CD4-positive, alpha-beta T cell treated with Interleukin-2 at 100 ng/mL for 4 hours (primary cell): ENCODE data around the gene SLC17A4.
"Not testable (repeated sequence)": the region's sequence is repeated elsewhere in the genome, so short reads cannot be mapped to it uniquely, and the experiment has no call there.

Experiments
- DNase-seq: peaks from one replicate; pipeline ENCODE4 v3.0.0-alpha.2; 2020; ENCODE audit warnings: low spot score

SLC17A4 gene, protein sequence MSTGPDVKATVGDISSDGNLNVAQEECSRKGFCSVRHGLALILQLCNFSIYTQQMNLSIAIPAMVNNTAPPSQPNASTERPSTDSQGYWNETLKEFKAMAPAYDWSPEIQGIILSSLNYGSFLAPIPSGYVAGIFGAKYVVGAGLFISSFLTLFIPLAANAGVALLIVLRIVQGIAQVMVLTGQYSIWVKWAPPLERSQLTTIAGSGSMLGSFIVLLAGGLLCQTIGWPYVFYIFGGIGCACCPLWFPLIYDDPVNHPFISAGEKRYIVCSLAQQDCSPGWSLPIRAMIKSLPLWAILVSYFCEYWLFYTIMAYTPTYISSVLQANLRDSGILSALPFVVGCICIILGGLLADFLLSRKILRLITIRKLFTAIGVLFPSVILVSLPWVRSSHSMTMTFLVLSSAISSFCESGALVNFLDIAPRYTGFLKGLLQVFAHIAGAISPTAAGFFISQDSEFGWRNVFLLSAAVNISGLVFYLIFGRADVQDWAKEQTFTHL

DNA sequence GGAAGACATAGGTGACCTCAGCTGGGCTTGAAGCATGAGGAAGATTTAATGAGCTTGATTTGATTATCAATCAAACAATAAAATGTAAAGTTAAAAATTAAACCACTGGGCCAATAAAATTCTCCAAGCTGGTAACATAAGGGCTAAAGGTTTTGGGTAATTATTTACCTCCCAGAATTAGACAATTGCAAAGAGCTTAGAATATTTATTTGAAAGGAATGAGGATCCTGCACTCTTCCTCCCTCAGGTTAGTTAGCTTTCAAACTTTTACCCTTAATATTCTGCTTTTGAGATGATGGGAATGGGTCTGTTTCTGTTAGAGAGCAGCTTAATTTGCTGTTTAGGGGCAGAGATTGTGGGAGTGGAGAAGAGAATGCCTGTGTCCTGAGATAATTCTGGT is at the start of gene SLC17A4:
Gene SLC17A4, plus strand, starts transcription at position 208 of the 400 bp plus-strand sequence. CDS start 7,221 bp downstream, outside the sequence.
- DNase-seq, result no peak

DNA sequence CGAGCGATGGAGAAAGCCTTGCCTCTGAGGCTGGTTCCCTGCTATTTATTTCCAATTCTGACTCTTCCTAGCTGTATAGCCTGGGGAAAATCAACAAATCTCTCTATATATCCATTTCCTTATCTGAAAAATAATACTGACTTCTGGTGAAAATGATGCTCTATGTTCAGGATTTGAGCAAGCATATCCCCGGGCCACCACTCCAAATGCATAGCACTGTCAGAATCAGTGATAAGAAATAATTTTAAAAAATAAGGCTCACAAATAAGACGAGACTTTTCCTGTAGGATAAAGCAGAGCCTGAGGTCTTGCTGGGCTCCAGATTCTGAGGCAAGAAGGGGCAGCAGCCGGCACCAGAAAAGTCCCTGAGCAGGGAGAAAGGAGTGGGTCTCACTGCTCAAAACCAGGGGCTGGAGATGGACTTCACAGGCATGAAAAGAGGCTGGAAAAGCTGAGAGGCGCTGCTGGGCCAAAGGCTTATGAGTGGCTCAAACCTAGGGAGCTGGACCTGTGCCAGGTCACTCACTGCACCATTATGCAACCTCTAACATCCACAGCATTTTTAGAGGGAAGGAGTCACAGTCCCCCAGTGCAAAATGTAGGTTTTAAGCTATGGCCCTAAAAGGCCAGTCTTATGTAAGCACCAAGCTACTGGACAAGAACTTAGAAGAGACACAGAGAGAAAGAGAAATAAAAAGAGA is 48.1 kb upstream of the SLC17A4 start:
- no peak for DNase-seq

DNA sequence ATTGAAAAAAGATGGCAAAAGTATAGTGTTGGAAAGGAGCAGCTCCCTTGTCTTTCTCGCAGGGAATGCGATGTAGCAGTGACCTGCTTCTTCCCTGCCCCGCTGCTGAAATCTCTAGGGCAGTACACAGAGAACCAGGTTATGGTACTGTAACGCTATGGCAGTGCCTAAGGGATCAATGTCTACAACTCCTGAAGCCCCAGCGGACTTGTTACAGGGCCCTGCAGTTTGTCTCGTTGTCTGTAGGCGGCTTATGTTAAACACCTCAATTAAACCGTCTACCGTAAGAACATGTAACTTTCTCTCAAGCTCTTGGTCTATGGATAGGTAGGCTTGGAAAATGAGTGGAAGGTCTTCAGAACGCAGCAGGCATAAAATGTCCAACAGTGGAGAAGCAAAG is 44.8 kb upstream of the SLC17A4 start:
- no peak for DNase-seq

DNA sequence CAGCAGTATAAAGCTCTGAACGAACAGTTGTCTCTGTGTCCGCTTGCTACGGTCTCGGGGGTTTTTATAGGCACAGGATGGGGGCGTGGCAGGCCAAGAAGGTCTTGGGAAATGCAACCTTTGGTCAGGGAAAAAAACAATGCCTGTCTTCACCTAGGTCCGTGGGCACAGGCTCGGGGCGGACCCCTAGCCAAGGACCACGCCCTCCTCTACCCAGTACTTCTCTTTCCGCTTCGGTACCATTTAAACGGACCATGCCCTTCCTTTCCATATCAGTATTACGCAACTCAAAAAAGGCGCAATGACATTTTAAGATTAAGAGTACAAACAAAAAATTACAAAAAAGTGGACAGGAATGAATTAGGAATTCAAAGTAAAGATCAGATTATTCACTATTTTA is 44.3 kb upstream of the SLC17A4 start:
- no peak for DNase-seq

DNA sequence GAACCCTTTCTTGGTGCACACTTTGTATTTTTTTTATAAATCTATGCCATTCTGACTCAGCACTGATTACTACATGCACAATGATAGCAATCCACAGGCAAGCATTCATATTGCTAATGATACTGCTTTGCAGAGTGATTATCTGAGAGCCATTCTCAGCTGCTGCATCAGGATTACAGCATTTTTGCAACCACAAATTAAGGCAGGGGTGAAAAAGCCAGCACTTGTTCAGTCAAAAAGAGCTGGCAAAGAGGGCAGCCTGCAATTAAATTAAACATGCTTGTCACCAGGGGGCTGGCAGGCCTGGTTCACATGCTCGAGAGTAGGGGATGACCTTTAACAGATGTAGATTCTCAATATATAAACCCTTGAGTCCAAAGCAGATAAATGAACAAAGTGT is 40.7 kb upstream of the SLC17A4 start:
- DNase-seq, result no peak

DNA sequence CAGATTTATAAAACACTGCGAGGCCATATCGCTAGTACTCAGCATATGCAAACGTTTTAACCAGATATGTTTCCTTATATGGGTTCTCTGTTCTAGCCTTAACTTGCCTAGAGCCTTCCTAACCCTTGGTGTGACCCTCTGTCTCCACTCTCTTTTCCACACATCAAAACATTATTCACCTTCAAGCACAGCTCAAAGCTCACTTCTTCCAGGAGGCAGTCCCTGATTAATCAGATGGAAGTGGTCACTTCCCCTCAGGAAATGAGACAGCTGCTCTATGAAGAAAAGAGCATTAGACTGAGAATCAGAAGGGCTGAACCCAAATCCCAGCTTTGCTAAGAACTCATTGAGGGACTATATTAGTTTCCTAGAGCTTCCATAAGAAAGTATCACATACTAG is 39.8 kb upstream of the SLC17A4 start:
- DNase-seq, result no peak

DNA sequence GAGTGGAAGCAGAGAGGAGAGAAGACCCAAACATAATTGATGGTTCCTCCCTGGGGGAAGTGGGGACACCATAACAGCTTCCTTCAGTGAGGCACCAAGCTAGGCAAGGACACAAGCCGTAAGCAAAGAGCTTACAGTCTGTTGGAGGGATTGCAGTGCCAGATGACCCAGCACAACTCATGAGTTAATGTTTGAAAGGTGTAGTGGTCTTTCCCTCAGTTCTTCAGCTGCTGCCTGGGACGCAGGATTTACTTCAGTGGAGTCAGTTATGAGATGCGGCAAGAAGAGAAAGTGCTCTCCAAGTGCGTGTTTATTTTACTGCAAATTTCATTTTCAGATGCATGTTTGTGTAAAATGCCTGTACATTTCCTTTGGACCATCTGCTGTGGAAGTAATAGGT is 38.7 kb upstream of the SLC17A4 start:
- DNase-seq, result no peak

DNA sequence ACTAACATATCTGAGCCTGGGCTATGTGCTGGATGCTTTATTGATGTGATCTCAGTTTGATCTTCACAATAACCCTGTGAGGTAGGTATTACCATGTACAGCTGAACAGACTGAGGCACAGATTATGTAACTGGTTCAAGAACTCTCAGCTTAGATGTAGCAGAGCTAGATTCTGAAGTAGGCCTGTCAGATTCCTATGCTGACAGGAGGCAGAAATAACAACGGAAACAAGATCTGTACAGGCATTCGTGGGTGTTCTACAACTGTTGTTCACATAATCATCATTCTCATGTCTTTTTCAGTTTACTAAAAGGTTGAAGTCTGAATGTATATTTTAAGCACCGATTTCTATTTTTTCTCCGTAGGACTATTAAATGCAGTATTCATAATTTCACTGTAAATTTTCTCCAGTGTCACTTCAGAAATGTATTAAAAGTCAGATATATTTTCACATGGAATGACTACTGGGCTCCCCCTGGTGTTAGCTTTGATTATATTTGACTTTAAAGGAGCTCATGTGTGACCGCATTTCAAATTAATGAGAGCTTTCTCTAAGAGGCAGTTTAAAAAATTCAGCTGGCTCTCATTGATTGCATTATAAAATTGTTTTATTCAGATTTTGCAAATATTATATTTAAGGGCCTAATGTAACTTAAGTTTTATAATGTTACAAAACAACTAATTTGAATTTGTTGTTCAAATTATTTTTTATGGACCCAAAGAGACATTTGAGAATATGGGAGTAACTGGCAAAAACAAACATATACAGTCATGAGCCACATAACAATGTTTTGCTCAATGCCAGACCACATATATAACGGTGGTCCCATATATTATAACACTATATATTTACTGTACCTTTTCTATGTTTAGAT is 36.4 kb upstream of the SLC17A4 start:
- peak; percentile 20 for DNase-seq

DNA sequence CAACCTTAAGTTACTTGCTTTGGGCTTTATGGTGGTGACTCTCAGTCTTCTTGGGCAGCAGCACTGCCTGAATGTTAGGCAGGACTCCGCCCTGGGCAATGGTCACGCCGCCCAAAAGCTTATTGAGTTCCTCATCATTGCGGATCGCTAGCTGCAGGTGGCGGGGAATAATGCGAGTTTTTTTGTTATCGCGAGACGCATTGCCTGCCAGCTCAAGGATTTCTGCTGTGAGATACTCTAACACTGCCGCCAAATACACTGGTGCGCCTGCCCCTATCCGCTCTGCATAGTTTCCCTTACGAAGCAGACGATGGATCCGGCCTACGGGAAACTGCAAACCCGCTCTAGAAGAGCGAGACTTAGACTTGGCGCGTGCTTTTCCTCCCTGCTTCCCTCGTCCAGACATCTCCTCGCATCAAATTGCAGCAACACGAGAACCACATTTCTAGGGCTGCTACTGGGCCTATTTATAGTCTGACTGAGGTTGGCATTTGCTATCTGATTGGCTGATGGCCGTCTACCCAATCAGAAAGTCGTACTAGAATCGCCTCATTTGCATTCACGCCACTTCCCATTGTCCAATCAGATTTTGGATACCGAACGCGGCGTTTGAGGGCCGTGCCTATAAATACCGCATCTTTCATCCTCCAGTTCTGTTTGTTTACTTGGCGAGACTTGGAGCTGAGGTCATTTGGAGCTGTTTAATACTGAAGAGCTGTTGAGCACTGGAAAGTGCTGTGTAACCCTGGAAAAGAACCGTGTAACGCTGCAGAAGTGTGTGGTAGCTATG is 28.2 kb upstream of the SLC17A4 start:
- no peak for DNase-seq

DNA sequence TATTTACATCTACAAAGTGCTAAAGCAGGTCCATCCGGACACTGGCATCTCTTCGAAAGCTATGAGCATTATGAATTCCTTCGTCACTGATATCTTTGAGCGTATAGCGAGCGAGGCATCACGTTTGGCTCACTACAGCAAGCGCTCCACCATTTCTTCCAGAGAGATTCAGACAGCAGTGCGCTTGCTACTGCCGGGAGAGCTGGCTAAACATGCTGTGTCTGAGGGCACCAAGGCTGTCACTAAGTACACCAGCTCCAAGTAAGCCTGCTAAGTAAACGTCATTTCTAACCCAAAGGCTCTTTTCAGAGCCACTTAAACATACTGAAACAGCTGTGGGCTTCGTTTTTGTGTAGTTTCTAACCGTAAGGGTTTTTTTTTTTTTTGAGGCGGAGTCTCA is 27.5 kb upstream of the SLC17A4 start:
- no peak for DNase-seq

DNA sequence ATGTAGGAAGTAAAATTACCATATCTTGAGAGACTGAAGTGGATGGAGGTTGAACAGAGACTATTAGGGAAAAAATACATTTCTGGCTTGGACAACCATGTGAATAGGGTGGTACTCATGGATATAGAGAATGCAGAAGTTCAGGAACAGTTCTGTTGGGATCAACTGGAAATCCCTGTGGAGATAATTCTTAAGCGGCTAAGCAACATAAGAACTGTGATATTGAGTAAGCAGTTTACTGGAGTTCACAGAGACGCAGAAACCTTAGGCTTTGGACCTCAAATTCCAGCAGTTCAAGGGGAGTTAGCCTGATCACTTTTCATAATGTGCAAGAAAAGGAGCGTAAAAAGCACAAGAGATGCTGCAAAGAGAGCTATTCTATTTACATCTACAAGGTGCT is 23.6 kb upstream of the SLC17A4 start:
- DNase-seq, result no peak

DNA sequence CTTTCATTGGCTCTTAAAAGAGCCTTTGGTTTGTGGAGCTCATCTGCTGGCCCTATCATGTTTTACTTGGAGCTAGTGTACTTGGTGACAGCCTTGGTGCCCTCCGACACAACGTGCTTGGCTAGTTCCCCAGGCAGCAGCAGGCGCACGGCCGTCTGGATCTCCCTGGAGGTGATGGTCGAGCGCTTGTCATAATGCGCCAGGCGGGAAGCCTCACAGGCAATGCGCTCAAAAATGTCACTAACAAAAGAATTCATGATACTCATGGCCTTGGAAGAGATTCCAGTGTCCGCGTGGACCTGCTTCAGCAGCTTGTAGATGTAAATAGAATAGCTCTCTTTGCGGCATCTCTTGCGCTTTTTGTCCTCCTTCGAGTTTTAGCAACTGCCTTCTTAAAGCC is 22.8 kb upstream of the SLC17A4 start:
- no peak for DNase-seq

DNA sequence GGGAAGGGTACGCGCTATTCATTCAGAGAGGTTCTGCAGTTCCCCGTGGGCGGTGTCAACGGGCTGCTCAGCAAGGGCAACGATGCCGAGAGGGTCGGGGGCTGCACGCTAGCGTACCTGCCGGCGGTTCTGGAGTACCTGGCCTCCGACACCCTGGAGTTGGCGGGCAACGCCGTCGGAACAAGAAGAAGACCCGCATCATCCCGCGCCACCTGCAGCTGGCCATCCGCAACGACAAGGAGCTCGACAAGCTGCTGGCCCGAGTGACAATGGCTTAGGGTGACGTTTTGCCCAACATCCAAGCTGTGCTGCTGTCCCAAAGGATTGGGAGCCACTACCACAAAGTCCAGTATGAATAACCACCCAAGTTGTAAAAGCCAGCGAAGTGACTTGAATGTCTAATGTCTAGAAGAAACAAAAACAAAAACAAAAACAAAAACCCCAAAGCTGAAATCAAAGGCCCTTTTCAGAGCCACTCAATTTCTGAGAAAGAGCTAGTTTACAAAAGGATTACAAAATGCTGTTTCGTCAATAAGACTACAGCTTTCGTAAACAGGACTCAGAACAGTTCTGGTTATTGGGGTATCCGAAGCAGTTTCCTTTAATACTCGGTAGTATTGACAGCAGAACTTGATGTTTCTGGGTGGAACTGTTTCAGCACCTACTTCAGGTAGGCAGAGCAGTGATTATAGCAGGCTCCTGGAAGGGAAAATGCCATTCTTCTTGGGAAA is 21.9 kb upstream of the SLC17A4 start:
- no peak for DNase-seq

DNA sequence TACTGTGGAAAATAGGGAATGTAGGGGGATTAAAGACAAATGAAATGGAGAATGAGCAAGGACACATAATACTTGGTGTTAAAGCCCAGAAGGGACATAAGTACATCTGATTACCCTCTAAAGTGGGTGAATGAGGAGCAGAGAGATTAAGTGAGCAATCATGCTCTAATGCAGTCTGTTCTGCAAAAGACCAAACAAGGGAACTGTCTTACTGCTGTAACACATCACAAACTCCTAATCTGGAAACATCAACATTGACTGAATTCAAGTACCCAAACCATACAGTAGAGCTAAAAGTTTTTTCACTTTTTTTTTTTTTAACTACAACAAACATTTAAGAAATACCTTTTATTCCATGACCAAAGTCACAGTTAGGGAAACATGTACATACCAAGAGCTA is 19.3 kb upstream of the SLC17A4 start:
- DNase-seq, result no peak

DNA sequence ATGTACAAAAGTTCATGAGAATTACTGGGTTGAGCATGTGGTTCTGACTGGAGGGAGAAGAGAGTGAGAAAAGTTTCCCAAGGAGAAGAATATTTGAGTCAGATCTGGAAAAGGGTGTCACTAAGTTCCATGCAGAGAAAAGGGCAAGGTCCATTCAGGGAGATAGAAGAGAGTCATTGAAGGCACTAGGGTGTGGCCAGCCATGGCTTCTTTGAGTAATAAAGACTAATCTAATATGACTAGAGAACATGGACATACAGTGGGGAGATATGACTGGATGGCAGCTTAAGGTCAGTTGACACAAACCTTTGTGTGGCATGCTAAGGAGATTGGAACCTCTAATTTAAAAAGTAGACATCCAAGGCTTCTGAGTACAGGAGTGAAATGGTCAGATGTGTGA is 10.7 kb upstream of the SLC17A4 start:
- no peak for DNase-seq

DNA sequence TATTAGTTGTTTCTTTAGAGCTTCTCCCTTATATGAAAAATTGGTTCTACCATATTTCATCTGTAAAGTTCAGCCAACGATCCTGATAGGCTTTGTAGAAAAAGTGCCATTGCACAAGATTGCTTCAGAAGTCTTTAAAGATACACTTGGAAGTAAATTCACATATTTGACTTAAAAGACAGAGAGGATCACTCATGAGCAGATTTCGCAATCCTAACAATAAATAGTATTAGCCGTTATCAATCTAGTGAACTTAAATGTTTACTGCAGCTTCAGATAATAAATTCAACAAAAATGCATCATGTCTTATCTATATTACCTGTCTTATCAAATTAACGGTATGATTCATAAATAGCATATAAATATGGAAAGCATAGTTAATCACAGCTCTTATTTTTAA is 8.7 kb upstream of the SLC17A4 start:
- no peak for DNase-seq

DNA sequence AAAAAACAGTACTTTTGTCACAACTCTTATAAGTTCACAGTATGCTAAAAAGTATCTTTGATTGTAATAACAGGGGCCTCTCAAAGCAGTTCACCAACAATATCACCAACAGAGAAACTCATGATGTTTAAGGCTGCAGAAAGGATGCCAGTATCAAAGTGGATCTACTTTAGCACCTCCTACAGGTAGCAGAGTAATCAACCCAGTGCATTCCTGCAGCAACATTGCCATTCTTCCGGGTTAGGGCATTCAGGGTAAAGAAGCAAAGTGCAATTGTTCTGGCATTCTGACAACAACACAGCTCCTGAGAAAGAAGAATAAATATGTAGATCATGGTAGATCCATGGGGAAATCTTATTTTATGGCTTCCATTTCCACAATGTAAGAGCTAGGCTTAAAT is 7.6 kb upstream of the SLC17A4 start:
- DNase-seq, result no peak

DNA sequence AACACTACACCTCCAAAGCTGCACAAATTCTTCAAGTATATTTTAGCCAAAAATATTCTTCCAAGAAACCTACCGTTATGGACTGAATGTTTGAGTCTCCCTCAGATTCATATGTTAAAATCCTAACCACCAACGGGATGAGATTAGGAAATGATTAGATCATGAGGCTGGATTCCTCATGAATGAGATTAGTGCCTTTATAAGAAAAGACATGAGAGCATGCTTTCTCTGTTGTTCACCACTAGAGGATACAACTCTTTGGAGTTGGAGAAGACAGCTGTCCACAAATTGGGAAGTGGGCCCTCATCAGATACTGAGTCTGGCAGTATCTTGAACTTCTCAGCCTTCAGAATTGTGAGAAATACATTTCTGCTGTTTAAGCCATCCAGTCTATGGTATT is 7.1 kb upstream of the SLC17A4 start:
- DNase-seq, result no peak

DNA sequence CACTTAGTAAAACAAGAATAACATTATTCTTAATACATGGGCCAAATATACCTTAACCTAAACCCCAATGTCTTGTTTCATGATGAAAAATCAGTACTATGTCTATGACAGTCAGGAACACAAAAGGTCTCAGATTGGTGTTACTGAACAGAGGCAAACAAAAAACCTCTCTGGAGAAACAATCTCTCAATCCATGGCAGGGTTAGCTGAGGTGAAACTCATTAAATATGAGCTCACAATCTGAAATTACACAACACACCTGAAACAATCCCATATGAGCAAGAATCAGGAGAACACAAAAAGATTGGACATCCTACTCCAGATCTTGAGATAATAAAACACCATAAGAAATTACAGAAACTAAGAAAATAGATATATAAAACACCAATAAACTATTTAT is 6.5 kb upstream of the SLC17A4 start:
- no peak for DNase-seq

DNA sequence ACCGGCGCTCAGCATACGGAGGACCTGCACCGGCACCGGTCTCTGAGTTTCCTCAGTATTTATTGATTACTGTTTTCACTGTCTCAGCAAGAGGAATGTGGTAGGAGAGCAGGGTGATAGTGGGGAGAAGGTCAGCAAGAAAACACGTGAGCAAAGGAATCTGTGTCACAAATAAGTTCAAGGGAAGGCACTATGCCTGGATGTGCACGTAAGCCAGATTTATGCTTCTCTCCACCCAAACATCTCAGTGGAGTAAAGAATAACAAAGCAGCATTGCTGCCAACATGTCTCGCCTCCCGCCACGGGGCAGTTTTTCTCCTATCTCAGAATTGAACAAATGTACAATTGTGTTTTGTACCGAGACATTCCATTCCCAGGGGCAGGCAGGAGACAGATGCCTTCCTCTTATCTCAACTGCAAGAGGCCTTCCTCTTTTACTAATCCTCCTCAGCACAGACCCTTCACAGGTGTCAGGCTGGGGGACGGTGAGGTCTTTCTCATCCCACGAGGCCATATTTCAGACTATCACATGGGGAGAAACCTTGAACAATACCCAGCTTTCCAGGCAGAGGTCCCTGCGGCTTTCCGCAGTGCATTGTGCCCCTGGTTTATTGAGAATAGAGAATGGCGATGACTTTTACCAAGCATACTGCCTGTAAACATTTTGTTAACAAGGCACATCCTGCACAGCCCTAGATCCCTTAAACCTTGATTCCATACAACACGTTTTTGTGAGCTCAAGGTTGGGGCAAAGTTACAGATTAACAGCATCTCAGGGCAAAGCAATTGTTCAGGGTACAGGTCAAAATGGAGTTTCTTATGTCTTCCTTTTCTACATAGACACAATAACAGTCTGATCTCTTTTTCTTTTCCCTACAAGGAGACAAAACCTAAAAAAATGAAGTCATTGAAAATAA is 5.7 kb upstream of the SLC17A4 start:
- not testable (repeated sequence) for DNase-seq
